Right lung (tissue), 5 donors: Measurements from ENCODE around the gene CPAMD8. TPM values are rescaled to one million over a fixed set of nuclear protein-coding genes. Genes with fewer than 3 reads are reported as not detected.

Source experiments
- DNase-seq, 2 donors: peaks; one replicate each; pipeline ENCODE4 v3.0.0-alpha.2; 2013
- polyA plus RNA-seq, 5 donors: library from polyadenylated mRNA; unstranded; fragments of 120-200 nt; gene quantifications; one replicate each; pipeline versions ENCODE4 v1.2.1 to v1.2.3, GENCODE V29; 2013; ENCODE audit warnings: inconsistent platforms in 1 of 5, low replicate concordance in 1 of 5; ENCODE audit not compliant: insufficient read length in 5 of 5, insufficient read depth in 1 of 5

CPAMD8 gene
- polyA plus RNA-seq, 5 donors: 52.7 to 89.9 (median 62.8) TPM

DNA sequence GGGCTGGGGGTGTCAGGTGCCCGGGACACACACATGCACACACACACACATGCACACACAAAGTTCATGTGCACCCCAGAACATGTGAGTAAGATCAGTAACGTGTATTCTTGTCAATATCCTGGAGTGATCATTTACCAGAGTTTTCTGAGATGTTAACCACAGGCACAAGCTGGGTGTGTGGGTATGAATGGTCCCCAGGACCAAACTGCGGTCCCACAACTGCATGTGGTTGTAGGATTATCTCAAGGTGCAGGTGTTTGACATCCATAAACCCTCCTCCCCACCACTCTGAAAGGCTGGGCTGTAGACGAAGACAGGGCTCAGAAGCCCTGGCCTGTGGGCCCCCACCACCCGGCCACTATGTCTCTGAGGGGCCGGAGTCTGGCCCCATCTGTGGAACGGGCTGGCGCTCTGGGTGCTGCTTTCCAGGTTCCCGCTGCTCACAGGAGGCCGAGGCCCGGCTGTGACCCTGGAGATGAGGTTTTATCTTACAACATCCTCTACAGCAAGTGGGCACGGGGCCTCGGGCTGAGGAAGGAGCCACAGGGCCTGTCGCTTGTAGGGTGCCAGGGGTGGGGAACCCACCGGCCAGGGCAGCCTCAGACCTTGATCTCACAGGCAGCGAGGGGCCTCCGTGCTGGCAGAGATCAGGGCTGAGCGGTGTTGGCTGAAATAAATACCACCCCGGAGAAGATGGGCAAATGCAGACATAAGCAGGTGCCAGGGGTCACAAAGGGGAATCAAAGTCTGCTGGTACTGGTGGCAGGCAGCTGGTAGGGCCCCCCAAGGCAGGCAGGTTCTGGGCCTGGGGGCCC lies 133.5 kb downstream of the CPAMD8 start:
- no peak for DNase-seq

DNA sequence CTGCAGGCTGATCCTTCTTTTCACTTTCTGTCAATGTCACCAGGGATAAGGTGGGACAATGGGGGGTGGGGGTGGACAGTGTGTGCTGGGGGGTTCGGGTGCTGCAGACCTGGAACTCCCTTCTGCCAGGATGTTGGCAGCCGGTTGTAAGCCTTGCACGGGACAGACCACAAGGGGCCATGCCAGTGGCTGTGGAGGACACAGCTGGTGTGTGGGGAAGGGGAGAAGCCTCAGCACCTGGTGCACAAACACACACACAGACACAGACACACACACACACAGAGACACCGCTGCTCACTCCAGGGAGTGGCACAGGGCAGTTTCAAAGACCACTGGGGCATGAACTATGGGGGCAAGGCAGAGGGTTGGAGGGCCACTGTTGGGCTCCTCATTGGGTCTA lies 134.2 kb downstream of the CPAMD8 start:
- DNase-seq: no peak

DNA sequence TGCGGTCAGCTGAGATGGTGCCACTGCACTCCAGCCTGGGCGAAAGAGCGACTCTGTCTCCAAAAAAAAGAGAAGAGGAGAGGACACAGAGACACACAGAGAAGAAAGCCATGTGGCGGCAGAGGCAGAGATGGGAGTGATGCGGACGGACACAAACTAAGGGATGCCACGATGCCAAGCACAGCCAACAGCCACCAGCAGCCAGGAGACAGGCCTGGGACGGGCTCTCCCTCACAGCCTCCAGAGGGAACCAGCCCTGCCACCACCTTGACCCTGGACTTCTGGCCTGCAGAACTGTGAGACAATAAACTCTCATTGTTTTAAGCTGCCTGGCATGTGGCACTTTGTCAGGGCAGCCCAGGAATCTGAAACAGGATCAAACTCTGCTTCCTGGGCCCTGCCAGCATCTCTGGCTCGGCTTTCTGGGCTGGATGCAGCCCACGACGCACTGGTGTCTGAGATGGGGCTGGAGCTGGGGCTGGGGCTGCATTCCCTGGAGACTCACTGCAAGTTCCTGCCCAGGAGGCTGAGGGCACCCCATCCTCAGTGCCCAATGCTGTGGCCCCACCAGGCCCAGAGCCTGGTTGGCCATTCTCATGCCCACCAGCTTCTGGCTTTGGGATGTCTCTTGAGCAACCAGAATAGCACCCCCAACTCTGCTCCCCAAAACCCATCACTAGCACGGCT lies 134.8 kb downstream of the CPAMD8 start:
- DNase-seq: no peak

DNA sequence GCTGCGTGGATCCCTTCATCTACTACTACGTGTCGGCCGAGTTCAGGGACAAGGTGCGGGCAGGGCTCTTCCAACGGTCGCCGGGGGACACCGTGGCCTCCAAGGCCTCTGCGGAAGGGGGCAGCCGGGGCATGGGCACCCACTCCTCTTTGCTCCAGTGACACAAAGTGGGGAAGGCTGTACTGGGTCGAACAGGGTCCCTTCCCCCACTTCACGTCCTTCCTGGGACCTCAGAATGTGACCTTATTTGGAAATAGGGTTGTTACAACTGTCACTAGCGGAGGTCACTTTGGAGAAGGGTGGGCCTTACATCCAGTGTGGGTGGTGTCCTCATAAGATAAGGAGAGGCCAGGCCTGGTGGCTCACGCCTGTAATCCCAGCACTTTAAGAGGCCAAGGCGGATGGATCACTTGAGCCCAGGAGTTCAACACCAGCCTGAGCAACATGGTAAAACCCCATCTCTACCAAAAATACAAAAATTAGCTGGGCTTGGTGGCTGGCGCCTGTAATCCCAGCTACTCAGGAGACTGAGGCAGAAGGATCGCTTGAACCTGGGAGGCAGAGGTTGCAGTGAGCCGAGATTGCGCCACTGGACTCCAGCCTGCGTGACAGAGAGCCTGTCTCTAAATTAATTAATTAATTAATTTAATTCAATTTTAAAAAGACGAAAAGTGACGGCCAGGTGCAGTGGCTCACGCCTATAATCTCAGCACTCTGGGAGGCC lies 136.0 kb downstream of the CPAMD8 start:
- DNase-seq: no peak

GRCh38 chr19:16889883-16890460 lies 136.6 kb downstream of the CPAMD8 start:
- no peak for DNase-seq

- no peak for DNase-seq
These were observed 137.2 kb downstream of the CPAMD8 start for GRCh38 chr19:16889366-16889882.

DNA sequence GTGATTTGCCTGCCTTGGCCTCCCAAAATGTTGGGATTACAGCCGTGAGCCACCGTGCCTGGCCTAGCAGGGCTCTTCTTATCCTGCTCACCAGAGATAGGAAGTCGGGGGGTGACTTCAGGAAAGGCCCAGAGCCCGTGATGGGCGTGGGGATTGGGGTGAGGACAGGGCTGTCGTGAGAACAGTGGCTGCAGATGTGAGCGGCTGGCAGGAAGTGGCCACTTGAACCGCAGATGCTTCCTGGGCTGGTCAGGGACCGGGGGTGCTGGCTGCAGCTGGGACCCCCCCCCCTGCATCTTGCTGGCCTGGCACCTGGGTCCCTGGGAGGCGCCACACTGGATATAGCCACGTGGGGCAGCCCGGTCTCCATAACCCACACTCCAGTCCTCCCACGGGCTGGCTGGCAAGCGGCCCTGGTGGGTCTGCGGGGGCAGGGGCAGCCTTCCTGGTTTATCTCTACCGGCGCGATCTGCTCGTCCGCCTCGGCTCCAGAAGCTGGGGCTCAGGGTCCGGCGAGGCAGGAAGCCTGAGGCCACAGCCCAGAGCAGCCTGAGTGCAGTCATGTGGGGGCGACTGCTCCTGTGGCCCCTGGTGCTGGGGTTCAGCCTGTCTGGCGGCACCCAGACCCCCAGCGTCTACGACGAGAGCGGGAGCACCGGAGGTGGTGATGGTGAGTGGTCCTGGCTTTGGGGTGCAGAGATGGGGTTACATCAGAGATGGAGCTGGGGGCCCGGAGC lies 137.8 kb downstream of the CPAMD8 start, which contains the start of gene F2RL3:
Gene F2RL3, plus strand, starts transcription at position 371 of the 737 bp plus-strand sequence. Its CDS starts 191 bp downstream, at position 562.
- peak; percentile 30 to 40 for DNase-seq

DNA sequence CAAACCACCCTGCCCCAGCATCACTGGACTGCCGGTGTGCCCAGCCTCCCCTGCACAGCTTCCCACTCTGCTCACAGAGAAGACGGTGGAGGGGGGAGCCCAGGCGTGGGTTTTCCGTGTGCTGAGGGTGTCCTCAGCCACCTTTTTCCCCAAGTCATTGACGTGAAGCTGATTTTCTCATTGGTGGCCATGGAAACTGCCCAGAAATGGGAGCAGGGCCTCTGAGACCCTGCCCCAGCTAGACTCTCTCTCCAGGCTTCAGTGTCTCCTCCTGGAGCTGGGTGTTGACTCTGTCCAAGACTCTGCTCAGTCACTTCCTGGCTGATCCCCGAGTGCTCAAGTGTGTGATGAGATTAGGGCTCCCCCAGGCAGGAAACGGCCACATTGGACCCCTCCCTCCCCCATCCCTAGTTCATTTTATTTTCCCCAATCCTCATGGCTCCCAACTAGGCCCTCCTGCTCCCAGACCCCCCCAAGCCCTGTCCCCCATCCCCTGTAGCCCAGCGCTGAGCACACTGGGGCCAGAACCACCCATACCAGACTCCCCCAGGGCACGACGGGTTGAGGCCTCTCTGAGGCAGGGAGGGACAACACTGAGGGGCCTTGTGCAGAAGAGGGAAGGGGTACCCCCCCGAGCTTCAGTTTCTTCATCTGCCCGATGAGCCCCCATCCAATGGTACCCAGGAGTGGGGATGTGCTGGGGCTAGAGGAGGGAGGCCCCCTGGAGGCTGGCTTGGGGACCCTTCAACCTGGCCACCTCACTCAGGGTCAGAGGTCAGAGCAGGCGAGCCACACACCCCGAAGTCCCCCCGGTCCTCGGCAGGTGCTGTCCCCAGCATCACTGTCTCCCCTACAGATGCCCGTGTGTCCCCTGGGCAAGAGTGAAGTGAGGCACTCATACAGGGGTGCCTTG lies 139.0 kb downstream of the CPAMD8 start:
- no peak for DNase-seq

GRCh38 chr19:16886305-16886880 lies 140.2 kb downstream of the CPAMD8 start:
- DNase-seq: peak; percentile 23 to 27

GRCh38 chr19:16885166-16885565 lies 141.4 kb downstream of the CPAMD8 start:
- no peak for DNase-seq

GRCh38 chr19:16883522-16883921 lies 143.1 kb downstream of the CPAMD8 start:
- DNase-seq: no peak

- no peak for DNase-seq
These were observed 144.5 kb downstream of the CPAMD8 start for GRCh38 chr19:16882146-16882545.

- no peak for DNase-seq
These were observed 145.6 kb downstream of the CPAMD8 start for GRCh38 chr19:16880884-16881554.

- no peak for DNase-seq
These were observed 148.2 kb downstream of the CPAMD8 start for GRCh38 chr19:16878181-16878965.

- DNase-seq: no peak
These were observed 149.0 kb downstream of the CPAMD8 start for GRCh38 chr19:16877581-16877980.

GRCh38 chr19:16876904-16877361 lies 149.7 kb downstream of the CPAMD8 start:
- DNase-seq: peak in 1 of 2 donors; percentile 22

DNA sequence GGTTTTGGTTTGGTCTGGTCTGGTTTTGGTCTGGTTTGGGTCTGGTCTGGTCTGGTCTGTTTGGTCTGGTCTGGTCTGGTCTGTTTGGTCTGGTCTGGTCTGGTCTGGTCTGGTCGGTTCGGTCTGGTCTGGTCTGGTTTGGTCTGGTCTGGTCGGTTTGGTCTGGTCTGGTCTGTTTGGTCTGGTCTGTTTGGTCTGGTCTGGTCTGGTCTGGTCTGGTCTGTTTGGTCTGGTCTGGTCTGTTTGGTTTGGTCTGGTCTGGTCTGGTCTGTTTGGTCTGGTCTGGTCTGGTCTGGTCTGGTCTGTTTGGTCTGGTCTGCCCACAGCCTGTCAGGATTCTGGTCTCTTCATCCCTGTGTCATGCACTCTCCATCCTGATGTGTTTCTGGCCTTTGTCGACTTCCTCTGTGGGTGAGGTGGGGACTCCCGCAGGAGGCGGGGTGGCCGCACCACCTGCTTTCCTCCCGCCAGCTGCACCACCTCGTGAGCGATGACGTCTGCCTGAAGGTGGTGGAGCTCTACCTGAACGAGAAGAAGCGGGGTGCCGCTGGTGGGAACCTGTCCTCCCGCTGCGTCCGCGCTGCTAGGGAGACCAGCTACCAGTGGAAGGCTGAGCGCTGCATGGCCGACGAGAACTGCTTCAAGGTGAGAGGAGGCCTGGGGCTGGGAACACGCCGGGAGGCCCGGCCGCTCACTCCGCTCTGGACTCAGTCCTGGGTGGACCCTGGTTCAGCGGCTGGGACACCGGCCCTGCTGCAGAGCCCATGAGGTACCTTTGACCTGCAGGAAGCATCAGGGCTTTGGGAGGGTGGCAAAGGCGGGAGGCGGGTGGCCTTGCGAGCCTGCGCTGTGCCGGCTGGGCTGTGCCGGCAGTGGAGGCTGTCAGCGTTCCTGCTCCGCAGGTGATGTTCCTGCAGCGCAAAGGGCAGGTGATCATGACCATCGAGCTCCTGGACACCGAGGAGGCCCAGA lies 150.7 kb downstream of the CPAMD8 start:
- no peak for DNase-seq
